Calu3 (cell line): ENCODE data around the gene DCP1A. TPM values are rescaled to one million over a fixed set of nuclear protein-coding genes. Genes with fewer than 3 reads are reported as not detected.

Experiments
- BruUV-seq: library from RNA; stranded (reverse); fragments of 400-500 nt; replicated peaks from 2 replicates; lab custom pipeline; 2021; lab: Mats Ljungman, UMichigan
- CTCF ChIA-PET: fragments of 300-600 bp; sonication (Branson Sonifier 250); formaldehyde crosslinking; loops from one replicate; lab custom pipeline; 2022; ENCODE audit warnings: antibody characterized with exemption; lab: Charles Lee
- DNase-seq: peaks from one replicate; pipeline ENCODE4 v3.0.0; 2022
- H3K27ac Mint-ChIP-seq: one replicate; pipeline ENCODE4 v1.8.0; 2022; ENCODE audit warnings: mixed read lengths; ENCODE audit not compliant: unreplicated experiment
- H3K27me3 Mint-ChIP-seq: one replicate; pipeline ENCODE4 v1.8.0; 2022; ENCODE audit warnings: mixed read lengths; ENCODE audit not compliant: unreplicated experiment
- H3K36me3 Mint-ChIP-seq: one replicate; pipeline ENCODE4 v1.8.0; 2022; ENCODE audit warnings: mild to moderate bottlenecking, moderate library complexity, mixed read lengths; ENCODE audit not compliant: insufficient read depth, unreplicated experiment
- H3K4me1 Mint-ChIP-seq: one replicate; pipeline ENCODE4 v1.8.0; 2022; ENCODE audit warnings: mild to moderate bottlenecking, low read depth, mixed read lengths; ENCODE audit not compliant: unreplicated experiment
- H3K4me3 Mint-ChIP-seq: one replicate; pipeline ENCODE4 v1.8.0; 2022; ENCODE audit warnings: mild to moderate bottlenecking, low read depth, moderate library complexity, mixed read lengths; ENCODE audit not compliant: unreplicated experiment
- H3K9me3 Mint-ChIP-seq: one replicate; pipeline ENCODE4 v1.8.0; 2022; ENCODE audit warnings: low read depth, mixed read lengths; ENCODE audit not compliant: unreplicated experiment
- intact Hi-C: fragments of 100-400 bp; cut with micrococcal nuclease; formaldehyde crosslinking; loops from one replicate; pipeline ENCODE4 v1.10.0; 2022; ENCODE audit not compliant: unreplicated experiment
- total RNA-seq: library from RNA; stranded (reverse); gene quantifications from 2 replicates; pipeline ENCODE4 v1.2.3, GENCODE V29; 2022
- TF ChIP-seq, protein P1 (sequence below): fragments of 200-600 bp; IDR thresholded peaks from one replicate; pipeline ENCODE4 v1.8.0; 2022; ENCODE audit warnings: antibody characterized with exemption; ENCODE audit not compliant: unreplicated experiment

The DCP1A gene
- total RNA-seq, 1 experiment from 2014 or later = 27.4 TPM

DNA sequence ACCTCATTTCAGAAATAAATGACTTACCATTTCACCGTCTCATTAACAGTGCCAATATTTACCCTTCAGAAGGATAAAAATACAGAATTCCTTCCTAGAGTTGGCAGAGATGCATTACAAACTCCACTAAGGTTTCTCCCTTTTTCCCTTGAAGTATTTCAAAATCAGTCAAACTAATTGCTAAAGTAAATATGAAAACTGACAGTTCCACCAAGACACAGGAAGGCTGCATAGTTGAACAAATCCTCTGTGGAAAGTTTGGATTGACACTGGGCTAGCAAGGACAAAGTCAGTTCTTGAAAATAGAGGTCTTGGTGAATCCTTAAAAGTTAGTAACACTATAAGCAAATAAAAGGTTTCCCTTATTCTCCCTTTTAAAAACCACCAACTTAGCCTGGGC lies 34.5 kb downstream of the DCP1A start:
- intact Hi-C loops = no loop called here
- no peaks in the 10 kb centered on the region for H3K27me3 Mint-ChIP-seq
- H3K4me1 Mint-ChIP-seq = no peaks in the 10 kb centered on the region
- CTCF ChIA-PET = no interaction called here
- TF ChIP-seq, protein P1, sequence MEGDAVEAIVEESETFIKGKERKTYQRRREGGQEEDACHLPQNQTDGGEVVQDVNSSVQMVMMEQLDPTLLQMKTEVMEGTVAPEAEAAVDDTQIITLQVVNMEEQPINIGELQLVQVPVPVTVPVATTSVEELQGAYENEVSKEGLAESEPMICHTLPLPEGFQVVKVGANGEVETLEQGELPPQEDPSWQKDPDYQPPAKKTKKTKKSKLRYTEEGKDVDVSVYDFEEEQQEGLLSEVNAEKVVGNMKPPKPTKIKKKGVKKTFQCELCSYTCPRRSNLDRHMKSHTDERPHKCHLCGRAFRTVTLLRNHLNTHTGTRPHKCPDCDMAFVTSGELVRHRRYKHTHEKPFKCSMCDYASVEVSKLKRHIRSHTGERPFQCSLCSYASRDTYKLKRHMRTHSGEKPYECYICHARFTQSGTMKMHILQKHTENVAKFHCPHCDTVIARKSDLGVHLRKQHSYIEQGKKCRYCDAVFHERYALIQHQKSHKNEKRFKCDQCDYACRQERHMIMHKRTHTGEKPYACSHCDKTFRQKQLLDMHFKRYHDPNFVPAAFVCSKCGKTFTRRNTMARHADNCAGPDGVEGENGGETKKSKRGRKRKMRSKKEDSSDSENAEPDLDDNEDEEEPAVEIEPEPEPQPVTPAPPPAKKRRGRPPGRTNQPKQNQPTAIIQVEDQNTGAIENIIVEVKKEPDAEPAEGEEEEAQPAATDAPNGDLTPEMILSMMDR = no peak
- H3K36me3 Mint-ChIP-seq = peaks cover 21% of the 10 kb centered on the region
- H3K9me3 Mint-ChIP-seq = no peaks in the 10 kb centered on the region
- no peak for DNase-seq
- no TSS peak for BruUV-seq
- no peak overlapping the region for H3K27ac Mint-ChIP-seq
- H3K4me3 Mint-ChIP-seq = no peak overlapping the region

GRCh38 chr3:53311882-53312281 lies 35.5 kb downstream of the DCP1A start:
- TF ChIP-seq, protein P1 = no peak
- H3K9me3 Mint-ChIP-seq = no peaks in the 10 kb centered on the region

DNA sequence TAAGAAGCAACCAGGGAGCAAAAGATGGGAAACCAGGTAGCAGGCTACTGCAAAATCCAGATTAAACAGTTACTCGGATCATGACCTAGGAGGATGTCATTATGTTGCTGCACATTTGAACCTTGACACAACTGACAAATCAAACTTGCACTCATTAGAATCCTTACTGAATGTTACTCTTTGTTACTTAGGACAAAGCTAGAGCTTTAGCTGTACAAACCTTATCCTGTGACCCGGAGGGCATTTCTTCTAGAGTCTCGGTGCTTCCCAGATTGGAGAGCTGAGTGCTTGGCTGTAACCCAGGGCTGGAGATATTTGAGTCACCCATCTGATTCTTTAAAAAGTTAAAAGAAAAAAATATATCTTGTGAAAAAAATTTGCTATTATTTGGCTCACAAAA lies 43.4 kb downstream of the DCP1A start:
- intact Hi-C loops = loop anchor here (10.0 kb wide), 1 partner anchor 231 kb away; no protein-coding TSS in a partner anchor
- H3K4me1 Mint-ChIP-seq = no peaks in the 10 kb centered on the region
- TF ChIP-seq, protein P1 = no peak
- no peaks in the 10 kb centered on the region for H3K9me3 Mint-ChIP-seq
- CTCF ChIA-PET = no interaction called here
- no peak for DNase-seq
- H3K36me3 Mint-ChIP-seq = peaks cover 20% of the 10 kb centered on the region
- no peak overlapping the region for H3K4me3 Mint-ChIP-seq
- BruUV-seq = no TSS peak
- no peak overlapping the region for H3K27ac Mint-ChIP-seq
- H3K27me3 Mint-ChIP-seq = no peaks in the 10 kb centered on the region

More at GRCh38 chr3:53311882-53312281, 35.5 kb downstream of the DCP1A start:
- Mint-ChIP-seq H3K36me3 (peaks cover 21% of the 10 kb centered on the region), H3K4me1 (no peaks in the 10 kb centered on the region), H3K27me3 (no peaks in the 10 kb centered on the region), H3K27ac (no peak overlapping the region), H3K4me3 (no peak overlapping the region)
- CTCF ChIA-PET = no interaction called here
- no TSS peak for BruUV-seq
- no peak for DNase-seq
- intact Hi-C loops = no loop called here

DNA sequence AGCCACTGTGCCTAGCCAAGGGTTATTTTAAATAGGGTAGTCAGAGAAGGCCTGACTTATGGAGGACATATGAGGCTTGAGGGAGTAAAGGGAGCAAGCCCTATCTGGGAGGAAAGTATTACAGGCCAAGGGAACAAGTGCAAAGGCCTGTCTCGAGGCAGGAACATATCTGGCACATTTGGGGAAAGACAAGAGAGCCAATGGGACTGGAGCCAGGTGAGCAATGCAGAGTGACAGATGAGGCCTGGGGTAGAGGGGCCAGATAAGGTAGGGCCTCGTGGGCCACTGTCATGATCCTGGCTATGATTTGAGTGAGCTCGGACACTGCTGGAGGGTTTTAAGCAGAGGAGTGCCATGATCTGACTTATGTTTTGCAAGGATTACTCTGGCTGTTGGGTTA lies 43.8 kb downstream of the DCP1A start:
- H3K4me1 Mint-ChIP-seq = no peaks in the 10 kb centered on the region
- TF ChIP-seq, protein P1 = no peak
- H3K9me3 Mint-ChIP-seq = no peaks in the 10 kb centered on the region
- CTCF ChIA-PET = no interaction called here
- H3K27me3 Mint-ChIP-seq = no peaks in the 10 kb centered on the region
- H3K4me3 Mint-ChIP-seq = no peak overlapping the region
- intact Hi-C loops = loop anchor here (10.0 kb wide), 1 partner anchor 231 kb away; no protein-coding TSS in a partner anchor
- H3K27ac Mint-ChIP-seq = no peak overlapping the region
- H3K36me3 Mint-ChIP-seq = peaks cover 17% of the 10 kb centered on the region
- DNase-seq = no peak
- BruUV-seq = no TSS peak
